Ovary (tissue), 9 donors: ENCODE results near the gene LAMA2. TPM values are rescaled to one million over a fixed set of nuclear protein-coding genes. Genes with fewer than 3 reads are reported as not detected.

Source experiments
- DNase-seq, 5 donors: peaks; one replicate each; pipeline ENCODE4 v3.0.0-alpha.2; 2019 to 2020
- H3K27ac ChIP-seq, 2 donors: fragments of 200-600 bp; one replicate each; pipeline versions ENCODE4 v1.5.1 to v1.8.0; 2019 to 2022
- H3K27me3 ChIP-seq: fragments of 200-600 bp; one replicate; pipeline ENCODE4 v1.8.0; 2022
- H3K36me3 ChIP-seq: fragments of 200-600 bp; sonication (generic); one replicate; pipeline ENCODE4 v1.5.1; 2019
- H3K4me1 ChIP-seq: one replicate; pipeline ENCODE4 v1.8.1; 2013; ENCODE audit warnings: mild to moderate bottlenecking, moderate library complexity; ENCODE audit not compliant: insufficient read depth
- H3K4me3 ChIP-seq: fragments of 200-600 bp; sonication (generic); one replicate; pipeline ENCODE4 v1.5.1; 2017
- H3K9me3 ChIP-seq, 2 donors: fragments of 200-600 bp in 1 of 2; sonication (generic) in 1 of 2; one replicate each; pipeline versions ENCODE4 v1.5.1 to v1.8.1; 2013 to 2019; ENCODE audit warnings: mild to moderate bottlenecking in 1 of 2, moderate library complexity in 1 of 2
- CTCF ChIP-seq, 3 donors: fragments of 450-650 bp in 2 of 3; fragments of 200-600 bp in 1 of 3; IDR thresholded peaks; one replicate each; pipeline versions ENCODE4 v1.5.1 to v1.8.0; 2016 to 2022; ENCODE audit warnings: antibody characterized with exemption in 3 of 3, mild to moderate bottlenecking in 1 of 3
- EP300 ChIP-seq: sonication (generic); formaldehyde crosslinking; IDR thresholded peaks from one replicate; pipeline ENCODE4 v1.6.1; 2017; ENCODE audit warnings: antibody characterized with exemption
- POLR2A ChIP-seq: fragments of 450-650 bp; IDR thresholded peaks from one replicate; pipeline ENCODE4 v1.6.1; 2017; ENCODE audit warnings: antibody characterized with exemption, mild to moderate bottlenecking, moderate library complexity
- WGBS, 3 donors: extraction: QIAGEN DNeasy Blood & Tissue Kit in 1 of 3; methylation state at CpG; one replicate each; pipeline versions ENCODE4 v1.1.5 to v1.1.7; 2013 to 2017; 5-methylcytosine and 5-hydroxymethylcytosine counted together
- intact Hi-C, 4 donors: fragments of 100-400 bp; cut with DNase I; formaldehyde crosslinking; loops; one replicate each; pipeline versions ENCODE4 v1.11.0 to v1.15.1; 2022 to 2023
- polyA plus RNA-seq, 2 donors: library from polyadenylated mRNA; stranded (reverse); fragments of 200-250 nt in 1 of 2; fragments of 350-450 nt in 1 of 2; fragmentation: Illumina TruSeq in 1 of 2; extraction: RNeasy Lipid Tissue Mini Kit (QIAGEN cat#74804) in 1 of 2; gene quantifications; one replicate each; pipeline ENCODE4 v1.2.3, GENCODE V29; 2013 to 2014
- total RNA-seq, 7 donors: library from RNA; depleted of rRNA in 2 of 7; stranded (reverse); fragments of >200 nt in 2 of 7; fragmentation: NEBNext Ultra II Directional in 3 of 7; extraction: Animal tissue kit (Norgen Biotek cat#: 25700) in 3 of 7; gene quantifications; one replicate each; pipeline versions ENCODE4 v1.1.0 to v1.2.4, GENCODE V29; 2016 to 2023
- donor health status: DM: no; HTN: no; CAD: no; lungs with moderate emphysema.
- donor health status: DM: no; HTN: no; CAD: no.
- donor health status: Bipolar disorder and iron deficiency.
- donor health status: DM: yes; HTN: yes; CAD: no.
- donor health status: DM: no; HTN: no; CAD: no.
- donor health status: DM: yes; HTN: yes; CAD: no.

Gene LAMA2
- total and polyA plus RNA-seq, 9 donors: 42.5 to 226 (median 121) TPM

- Histone ChIP-seq H3K4me1 (peaks cover 1% of the 10 kb centered on the region), H3K36me3 (peaks cover 6% of the 10 kb centered on the region), H3K27ac (no peak overlapping the region), H3K4me3 (no peak overlapping the region), H3K9me3 (no peaks in the 10 kb centered on the region), H3K27me3 (no peaks in the 10 kb centered on the region)
- no peak for TF ChIP-seq CTCF (IDR thresholded peaks at IDR 0.05)
- no peak for TF ChIP-seq POLR2A
- TF ChIP-seq EP300: no peak
- 74 to 92% (median 81%) methylated on average over 3 of the region's 3 CpGs for WGBS, 3 donors
- intact Hi-C loops: no loop called here
- no peak for DNase-seq
These were observed 586.2 kb downstream of the LAMA2 start for GRCh38 chr6:129469070-129469662.

GRCh38 chr6:129472239-129472638, 589.3 kb downstream of the LAMA2 start:
- DNase-seq: no peak
- WGBS, 3 donors: 71 to 90% (median 81%) methylated on average over 3 of the region's 3 CpGs

GRCh38 chr6:129473546-129473945, 590.6 kb downstream of the LAMA2 start:
- 95 to 97% (median 95%) methylated on average over 3 of the region's 3 CpGs for WGBS, 3 donors
- TF ChIP-seq POLR2A (no peak), EP300 (no peak), CTCF (IDR thresholded peaks at IDR 0.05) (no peak)
- no peak overlapping the region for H3K4me3 ChIP-seq
- no peak for DNase-seq
- no peaks in the 10 kb centered on the region for H3K27me3 ChIP-seq
- peaks cover 6% of the 10 kb centered on the region for H3K4me1 ChIP-seq
- no peaks in the 10 kb centered on the region for H3K9me3 ChIP-seq
- no peaks in the 10 kb centered on the region for H3K36me3 ChIP-seq
- no peak overlapping the region for H3K27ac ChIP-seq
- intact Hi-C loops: no loop called here

More at GRCh38 chr6:129472239-129472638, 589.3 kb downstream of the LAMA2 start:
- Histone ChIP-seq H3K4me1 (peaks cover 6% of the 10 kb centered on the region), H3K36me3 (no peaks in the 10 kb centered on the region), H3K27ac (no peak overlapping the region), H3K4me3 (no peak overlapping the region), H3K27me3 (no peaks in the 10 kb centered on the region), H3K9me3 (no peaks in the 10 kb centered on the region)
- intact Hi-C loops: no loop called here
- TF ChIP-seq EP300: no peak
- TF ChIP-seq POLR2A: no peak
- TF ChIP-seq CTCF (IDR thresholded peaks at IDR 0.05): no peak

- H3K27ac ChIP-seq: no peak overlapping the region
- no peak for DNase-seq
- peaks cover 6% of the 10 kb centered on the region for H3K4me1 ChIP-seq
- WGBS, 3 donors: 26 to 66% (median 39%) methylated on average over 7 of the region's 7 CpGs
- TF ChIP-seq POLR2A (no peak), CTCF (IDR thresholded peaks at IDR 0.05) (no peak), EP300 (no peak)
- no peaks in the 10 kb centered on the region for H3K27me3 ChIP-seq
- no peak overlapping the region for H3K4me3 ChIP-seq
- H3K9me3 ChIP-seq: no peaks in the 10 kb centered on the region
- H3K36me3 ChIP-seq: no peaks in the 10 kb centered on the region
- intact Hi-C loops: no loop called here
These were observed 592.7 kb downstream of the LAMA2 start for GRCh38 chr6:129475477-129476247.
